Measurements from ENCODE around the gene MAP4K1. TPM values are rescaled to one million over a fixed set of nuclear protein-coding genes. Genes with fewer than 3 reads are reported as not detected.

Gene MAP4K1
- total RNA-seq, 1 experiment from 2014 or later, result 2.3 TPM

DNA sequence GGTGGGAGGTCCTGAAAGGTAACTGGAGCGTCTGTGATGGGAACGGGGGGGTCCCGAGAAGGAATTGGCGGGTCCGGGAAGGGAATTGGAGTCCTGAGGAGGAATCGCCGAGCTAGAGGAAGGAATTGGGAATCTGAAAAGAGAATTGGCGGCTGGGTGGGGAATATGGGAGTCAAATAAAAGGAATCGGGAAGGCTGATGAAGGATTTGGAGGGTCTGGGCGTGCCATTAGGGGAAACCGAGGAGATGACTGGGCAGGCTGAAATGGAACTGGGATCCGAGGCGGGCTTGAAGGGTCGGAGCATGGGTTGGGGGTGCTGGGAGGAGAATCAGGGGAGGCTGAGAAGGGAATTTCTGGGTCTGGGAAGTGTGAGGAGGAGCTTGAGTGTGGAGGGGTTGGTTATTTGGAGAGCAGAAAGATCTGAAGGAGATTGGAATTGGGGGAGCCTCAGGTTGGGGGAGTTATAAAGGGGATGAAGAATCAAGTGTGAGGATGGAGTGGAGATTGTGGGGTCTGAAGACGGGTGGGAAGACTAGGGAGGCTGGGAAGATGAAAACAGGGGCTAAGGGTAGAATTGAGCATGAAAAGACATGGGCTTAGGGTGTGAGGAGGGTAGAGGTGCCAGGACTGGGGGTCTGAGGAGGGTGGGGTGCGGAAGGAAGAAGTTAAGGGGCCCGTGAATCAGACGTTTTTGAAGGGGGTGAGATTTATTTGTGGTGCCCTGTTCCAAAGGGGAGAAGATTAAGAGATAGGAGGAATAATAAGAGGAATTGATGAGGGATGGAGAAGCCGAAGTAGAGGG, 30.4 kb upstream of the MAP4K1 start:
- Histone ChIP-seq H3K4me2 (ENCODE audit: low read length) (peak overlapping the region; percentile 94), H3K9ac (ENCODE audit: low read length) (peak overlapping the region; percentile 100), H3K27ac (ENCODE audit: low read length) (peak overlapping the region; percentile 81), H3K36me3 (ENCODE audit: low read depth, low read length) (peaks cover 10% of the 10 kb centered on the region; the same call in 1 of the 2 replicates), H3K9me2 (replicated peaks; ENCODE audit: low read length) (no peaks in the 10 kb centered on the region), H4K20me1 (ENCODE audit: low read length) (peaks cover 45% of the 10 kb centered on the region), H3K4me3 (ENCODE audit: low read length) (peak overlapping the region; percentile 99), H3F3A (ENCODE audit: low read length, unreplicated experiment) (no peaks in the 10 kb centered on the region), H3K79me2 (ENCODE audit: low read length) (peaks cover 57% of the 10 kb centered on the region), H3K4me1 (ENCODE audit: insufficient read depth, low read length) (peaks cover 27% of the 10 kb centered on the region), H3K27me3 (ENCODE audit: low read length) (no peaks in the 10 kb centered on the region), H2AFZ (ENCODE audit: low read length) (no peak overlapping the region), H3K9me3 (ENCODE audit: low read length) (no peaks in the 10 kb centered on the region)
- TF ChIP-seq EZH2phosphoT487 (IDR thresholded peaks at IDR 0.05; ENCODE audit: borderline replicate concordance, low read length) (no peak), EZH2 (IDR thresholded peaks at IDR 0.05; ENCODE audit: low read length, unreplicated experiment) (no peak)
- TF ChIP-seq, protein P1, sequence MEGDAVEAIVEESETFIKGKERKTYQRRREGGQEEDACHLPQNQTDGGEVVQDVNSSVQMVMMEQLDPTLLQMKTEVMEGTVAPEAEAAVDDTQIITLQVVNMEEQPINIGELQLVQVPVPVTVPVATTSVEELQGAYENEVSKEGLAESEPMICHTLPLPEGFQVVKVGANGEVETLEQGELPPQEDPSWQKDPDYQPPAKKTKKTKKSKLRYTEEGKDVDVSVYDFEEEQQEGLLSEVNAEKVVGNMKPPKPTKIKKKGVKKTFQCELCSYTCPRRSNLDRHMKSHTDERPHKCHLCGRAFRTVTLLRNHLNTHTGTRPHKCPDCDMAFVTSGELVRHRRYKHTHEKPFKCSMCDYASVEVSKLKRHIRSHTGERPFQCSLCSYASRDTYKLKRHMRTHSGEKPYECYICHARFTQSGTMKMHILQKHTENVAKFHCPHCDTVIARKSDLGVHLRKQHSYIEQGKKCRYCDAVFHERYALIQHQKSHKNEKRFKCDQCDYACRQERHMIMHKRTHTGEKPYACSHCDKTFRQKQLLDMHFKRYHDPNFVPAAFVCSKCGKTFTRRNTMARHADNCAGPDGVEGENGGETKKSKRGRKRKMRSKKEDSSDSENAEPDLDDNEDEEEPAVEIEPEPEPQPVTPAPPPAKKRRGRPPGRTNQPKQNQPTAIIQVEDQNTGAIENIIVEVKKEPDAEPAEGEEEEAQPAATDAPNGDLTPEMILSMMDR (conservative IDR thresholded peaks at IDR 0.05; ENCODE audit: low read depth, low read length), result no peak
- no peak for ATAC-seq
- no TSS peak for BruUV-seq (replicated peaks)
- ChIA-PET POLR2A (ENCODE audit: unreplicated experiment) (interaction anchor here (1.0 to 1.3 kb wide), 3 partner anchors 35 to 430 kb away, joined by 3 to 13 read pairs (median 3); no protein-coding TSS in a partner anchor), CTCF (interaction anchor here (0.7 to 1.5 kb wide), 2 partner anchors 11 to 13 kb away, joined by 3 to 4 read pairs; no protein-coding TSS in a partner anchor)
- DNase-seq, result no peak
- intact Hi-C loops (cut with micrococcal nuclease), result loop anchor here (5.0 kb wide), 1 partner anchor 34 kb away; no protein-coding TSS in a partner anchor

DNA sequence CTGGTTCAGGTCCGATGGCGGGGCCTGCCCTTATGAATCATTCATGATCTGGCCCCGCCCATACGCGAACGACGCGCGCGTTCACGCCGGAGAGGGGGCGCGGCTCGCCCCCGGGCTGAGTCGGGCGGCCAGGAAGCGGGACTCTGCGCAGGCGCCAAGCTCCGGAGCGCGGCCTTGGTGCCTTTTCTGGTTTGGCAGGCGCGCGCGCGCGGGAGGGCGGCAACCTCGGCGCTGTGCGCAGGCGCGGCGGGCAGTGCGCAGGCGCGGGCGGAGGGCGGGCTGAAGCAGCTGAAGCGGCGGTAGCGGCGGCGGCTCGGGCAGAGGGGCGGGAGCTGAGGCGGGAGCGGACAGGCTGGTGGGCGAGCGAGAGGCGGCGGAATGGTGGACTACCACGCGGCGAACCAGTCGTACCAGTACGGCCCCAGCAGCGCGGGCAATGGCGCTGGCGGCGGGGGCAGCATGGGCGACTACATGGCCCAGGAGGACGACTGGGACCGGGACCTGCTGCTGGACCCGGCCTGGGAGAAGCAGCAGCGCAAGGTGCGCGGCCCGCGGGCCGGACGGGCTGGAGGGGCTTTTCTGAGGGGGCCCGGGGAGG, 29.7 kb upstream of the MAP4K1 start, which contains the start of gene ACTN4:
TSS of gene ACTN4 (plus strand) at position 282 of the 598 bp plus-strand sequence. CDS start at position 379, 97 bp downstream.
- H2AFZ ChIP-seq (ENCODE audit: low read length), result no peak within 1 kb of the TSS
- no peaks in the 10 kb centered on the region for H3K9me3 ChIP-seq (ENCODE audit: low read length)

More for the DNA sequence above, 29.7 kb upstream of the MAP4K1 start, which contains the start of gene ACTN4:
- Histone ChIP-seq H3K4me3 (ENCODE audit: low read length) (peak within 1 kb of the TSS; percentile 99), H3K9me2 (replicated peaks; ENCODE audit: low read length) (no peaks in the 10 kb centered on the region), H3K36me3 (ENCODE audit: low read depth, low read length) (peaks cover 10% of the 10 kb centered on the region; the same call in 1 of the 2 replicates), H3K79me2 (ENCODE audit: low read length) (peaks cover 50% of the 10 kb centered on the region), H3K9ac (ENCODE audit: low read length) (peak within 1 kb of the TSS; percentile 100), H3K27me3 (ENCODE audit: low read length) (no peaks in the 10 kb centered on the region), H3K27ac (ENCODE audit: low read length) (peak within 1 kb of the TSS; percentile 81), H3K4me1 (ENCODE audit: insufficient read depth, low read length) (peaks cover 20% of the 10 kb centered on the region), H4K20me1 (ENCODE audit: low read length) (peaks cover 43% of the 10 kb centered on the region), H3K4me2 (ENCODE audit: low read length) (peak within 1 kb of the TSS; percentile 94), H3F3A (ENCODE audit: low read length, unreplicated experiment) (no peaks in the 10 kb centered on the region)
- ChIA-PET POLR2A (ENCODE audit: unreplicated experiment) (interaction anchor here (0.6 to 1.3 kb wide), 7 partner anchors 9 to 431 kb away, joined by 3 to 13 read pairs (median 3); no protein-coding TSS in a partner anchor), CTCF (interaction anchor here (0.7 to 1.5 kb wide), 2 partner anchors 11 to 13 kb away, joined by 3 to 4 read pairs; no protein-coding TSS in a partner anchor)
- TF ChIP-seq EZH2phosphoT487 (IDR thresholded peaks at IDR 0.05; ENCODE audit: borderline replicate concordance, low read length), result no peak
- TF ChIP-seq, protein P1 (conservative IDR thresholded peaks at IDR 0.05; ENCODE audit: low read depth, low read length), result no peak
- no peak for TF ChIP-seq EZH2 (IDR thresholded peaks at IDR 0.05; ENCODE audit: low read length, unreplicated experiment)
- DNase-seq (peak; percentile 95), ATAC-seq (peak; percentile 40)
- intact Hi-C loops (cut with micrococcal nuclease), result loop anchor here (5.0 kb wide), 1 partner anchor 35 kb away; no protein-coding TSS in a partner anchor
- BruUV-seq (replicated peaks), result no TSS peak

Data from PC-3 (cell line).